GM18498 (cell line): Measurements from ENCODE around the gene PHRF1.

Experiments used
- ATAC-seq: cut with Tn5 transposase; IDR thresholded peaks from one replicate; pipeline ENCODE4 v1.9.1; 2021; ENCODE audit warnings: mild to moderate bottlenecking, moderate library complexity; ENCODE audit not compliant: unreplicated experiment

Gene PHRF1

GRCh38 chr11:613369-613968, 37.2 kb downstream of the PHRF1 start:
- ATAC-seq: no peak

- ATAC-seq: no peak
These were observed 37.9 kb downstream of the PHRF1 start for GRCh38 chr11:614021-614622.

- ATAC-seq: peak; percentile 0
These were observed 38.6 kb downstream of the PHRF1 start for GRCh38 chr11:614623-615503.

- ATAC-seq: peak; percentile 80
These were observed 39.4 kb downstream of the PHRF1 start, which contains the start of gene IRF7 for GRCh38 chr11:615504-616319. Gene IRF7 (minus strand): TSS chr11:615950. CDS start chr11:615364, 586 bp downstream.

- ATAC-seq: no peak
These were observed 40.3 kb downstream of the PHRF1 start for GRCh38 chr11:616320-617198.

- ATAC-seq: no peak
These were observed 41.1 kb downstream of the PHRF1 start for GRCh38 chr11:617199-617911.

- no peak for ATAC-seq
These were observed 41.8 kb downstream of the PHRF1 start for GRCh38 chr11:617912-618682.

GRCh38 chr11:618856-619627, 42.8 kb downstream of the PHRF1 start:
- no peak for ATAC-seq

- no peak for ATAC-seq
These were observed 43.4 kb downstream of the PHRF1 start for GRCh38 chr11:619628-620050.

- no peak for ATAC-seq
These were observed 43.9 kb downstream of the PHRF1 start for GRCh38 chr11:620201-620600.

GRCh38 chr11:620935-621814, 44.9 kb downstream of the PHRF1 start:
- no peak for ATAC-seq

GRCh38 chr11:621838-622237, 45.6 kb downstream of the PHRF1 start:
- ATAC-seq: no peak

GRCh38 chr11:623349-623869, 47.1 kb downstream of the PHRF1 start:
- no peak for ATAC-seq

GRCh38 chr11:623999-624704, 47.9 kb downstream of the PHRF1 start:
- no peak for ATAC-seq

GRCh38 chr11:624705-625635, 48.7 kb downstream of the PHRF1 start, which contains the start of gene CDHR5:
Gene CDHR5 (minus strand): TSS chr11:624955. CDS start chr11:624902, 53 bp downstream.
- ATAC-seq: no peak
